ENCODE data around the gene RRP8. TPM values are rescaled to one million over a fixed set of nuclear protein-coding genes. Genes with fewer than 3 reads are reported as not detected.

RRP8 gene
- total RNA-seq (20.7 and 27.3 TPM in 2 replicates), polyA plus RNA-seq (32.6 and 46.0 TPM in 2 replicates)

- no peaks in the 10 kb centered on the region for H3K9me3 ChIP-seq (ENCODE audit: low read depth)
- H3K27me3 ChIP-seq = no peaks in the 10 kb centered on the region
- peak; percentile 93 to 96 for DNase-seq (ENCODE audit: low read depth in 1 of 2, low spot score in 1 of 2)
- H3K36me3 ChIP-seq = peaks cover 28% of the 10 kb centered on the region
- TF ChIP-seq, protein P1, sequence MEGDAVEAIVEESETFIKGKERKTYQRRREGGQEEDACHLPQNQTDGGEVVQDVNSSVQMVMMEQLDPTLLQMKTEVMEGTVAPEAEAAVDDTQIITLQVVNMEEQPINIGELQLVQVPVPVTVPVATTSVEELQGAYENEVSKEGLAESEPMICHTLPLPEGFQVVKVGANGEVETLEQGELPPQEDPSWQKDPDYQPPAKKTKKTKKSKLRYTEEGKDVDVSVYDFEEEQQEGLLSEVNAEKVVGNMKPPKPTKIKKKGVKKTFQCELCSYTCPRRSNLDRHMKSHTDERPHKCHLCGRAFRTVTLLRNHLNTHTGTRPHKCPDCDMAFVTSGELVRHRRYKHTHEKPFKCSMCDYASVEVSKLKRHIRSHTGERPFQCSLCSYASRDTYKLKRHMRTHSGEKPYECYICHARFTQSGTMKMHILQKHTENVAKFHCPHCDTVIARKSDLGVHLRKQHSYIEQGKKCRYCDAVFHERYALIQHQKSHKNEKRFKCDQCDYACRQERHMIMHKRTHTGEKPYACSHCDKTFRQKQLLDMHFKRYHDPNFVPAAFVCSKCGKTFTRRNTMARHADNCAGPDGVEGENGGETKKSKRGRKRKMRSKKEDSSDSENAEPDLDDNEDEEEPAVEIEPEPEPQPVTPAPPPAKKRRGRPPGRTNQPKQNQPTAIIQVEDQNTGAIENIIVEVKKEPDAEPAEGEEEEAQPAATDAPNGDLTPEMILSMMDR (IDR thresholded peaks at IDR 0.05; ENCODE audit: low read depth, low read length) = no peak
- peak within 1 kb of the TSS; percentile 99 for H3K27ac ChIP-seq
- peaks cover 34% of the 10 kb centered on the region for H3K4me1 ChIP-seq (ENCODE audit: low read depth)
- H3K4me3 ChIP-seq = peak within 1 kb of the TSS; percentile 63
Measured at GRCh38 chr11:6603287-6604080, at the start of gene RRP8, which contains the start of gene ILK. Gene RRP8, minus strand, starts transcription at chr11:6603616. Its CDS starts 114 bp downstream, at chr11:6603502. Gene ILK, plus strand, starts transcription at chr11:6603774. Its CDS starts 498 bp downstream, at chr11:6604272.

DNA sequence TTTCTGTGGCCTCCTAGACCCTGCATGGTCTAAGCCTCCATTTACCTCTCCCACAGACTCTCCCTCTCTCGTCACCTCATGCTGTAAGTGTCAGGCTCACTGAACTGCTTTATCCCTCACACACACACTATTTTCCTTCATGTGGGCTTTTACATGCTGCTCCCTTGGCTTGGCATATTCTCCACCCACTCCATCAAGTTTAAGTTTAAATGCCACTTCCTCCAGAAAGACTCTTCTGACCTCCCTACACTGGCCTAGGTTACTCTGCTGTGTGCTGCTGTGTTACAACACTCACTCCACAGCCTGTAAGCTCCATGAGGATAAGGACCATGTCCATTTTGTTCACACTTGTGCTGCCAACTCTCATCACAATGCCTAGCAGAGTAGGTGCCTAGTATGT is 49.7 kb upstream of the RRP8 start:
- no peak for DNase-seq (ENCODE audit: low read depth in 1 of 2, low spot score in 1 of 2)
- H3K9me3 ChIP-seq (ENCODE audit: low read depth) = no peaks in the 10 kb centered on the region
- TF ChIP-seq, protein P1 (IDR thresholded peaks at IDR 0.05; ENCODE audit: low read depth, low read length) = no peak
- H3K27me3 ChIP-seq = no peaks in the 10 kb centered on the region
- H3K27ac ChIP-seq = no peak overlapping the region
- H3K36me3 ChIP-seq = no peaks in the 10 kb centered on the region
- no peak overlapping the region for H3K4me3 ChIP-seq
- peaks cover 20% of the 10 kb centered on the region for H3K4me1 ChIP-seq (ENCODE audit: low read depth)

- no peak for DNase-seq (ENCODE audit: low read depth in 1 of 2, low spot score in 1 of 2)
- Histone ChIP-seq H3K9me3 (ENCODE audit: low read depth) (no peaks in the 10 kb centered on the region), H3K36me3 (no peaks in the 10 kb centered on the region), H3K27me3 (no peaks in the 10 kb centered on the region), H3K27ac (no peak overlapping the region), H3K4me3 (no peak overlapping the region), H3K4me1 (ENCODE audit: low read depth) (peaks cover 29% of the 10 kb centered on the region)
- TF ChIP-seq, protein P1 (IDR thresholded peaks at IDR 0.05; ENCODE audit: low read depth, low read length) = no peak
Measured at GRCh38 chr11:6652182-6652581, 48.8 kb upstream of the RRP8 start.

DNA sequence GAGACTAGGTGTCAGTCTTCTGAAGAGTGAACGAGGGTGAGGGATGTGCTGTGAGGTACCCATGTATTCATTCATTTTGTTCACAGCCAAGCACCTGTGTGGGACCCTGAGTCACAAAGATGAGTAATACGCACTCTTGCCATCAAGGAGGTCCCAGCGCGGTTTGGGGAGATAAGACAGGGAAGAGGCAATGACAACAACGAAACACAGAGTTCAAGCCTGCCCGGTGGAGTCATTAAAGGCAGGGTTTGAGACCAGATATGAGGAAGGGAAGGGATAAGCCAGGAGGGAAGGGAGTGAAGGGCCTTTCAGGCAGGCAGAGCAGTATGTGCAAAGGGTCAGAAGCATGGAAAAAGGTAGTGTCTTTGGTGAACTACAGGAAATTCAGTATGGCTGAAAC is 47.6 kb upstream of the RRP8 start:
- Histone ChIP-seq H3K9me3 (ENCODE audit: low read depth) (no peaks in the 10 kb centered on the region), H3K27ac (no peak overlapping the region), H3K27me3 (no peaks in the 10 kb centered on the region), H3K4me1 (ENCODE audit: low read depth) (peaks cover 23% of the 10 kb centered on the region), H3K4me3 (no peak overlapping the region), H3K36me3 (no peaks in the 10 kb centered on the region)
- peak in 1 of 2 donors; percentile 21 for DNase-seq (ENCODE audit: low read depth in 1 of 2, low spot score in 1 of 2)
- TF ChIP-seq, protein P1 (IDR thresholded peaks at IDR 0.05; ENCODE audit: low read depth, low read length) = no peak

GRCh38 chr11:6650104-6650503 is 46.7 kb upstream of the RRP8 start:
- Histone ChIP-seq H3K9me3 (ENCODE audit: low read depth) (no peaks in the 10 kb centered on the region), H3K36me3 (no peaks in the 10 kb centered on the region), H3K4me3 (no peak overlapping the region), H3K27me3 (no peaks in the 10 kb centered on the region), H3K27ac (no peak overlapping the region), H3K4me1 (ENCODE audit: low read depth) (peaks cover 23% of the 10 kb centered on the region)
- DNase-seq (ENCODE audit: low read depth in 1 of 2, low spot score in 1 of 2) = no peak
- TF ChIP-seq, protein P1 (IDR thresholded peaks at IDR 0.05; ENCODE audit: low read depth, low read length) = no peak
